Measurements from ENCODE around the gene CHPF. TPM values are rescaled to one million over a fixed set of nuclear protein-coding genes. Genes with fewer than 3 reads are reported as not detected.

CHPF gene
- total and polyA plus RNA-seq, 4 experiments from 2014 or later, result 7.5 to 8.5 (median 7.9) TPM

GRCh38 chr2:219490600-219491130, 52.9 kb downstream of the CHPF start:
- no peak for DNase-seq
- POLR2A ChIA-PET (ENCODE audit: partially characterized antibody), result no interaction called here

GRCh38 chr2:219490186-219490585, 53.4 kb downstream of the CHPF start:
- Mint-ChIP-seq H3K27ac (no peak overlapping the region), H3K4me3 (no peak overlapping the region), H3K27me3 (peaks cover 36 to 61% of the 10 kb centered on the region in 2 donors), H3K9me3 (peaks cover 0 to 2% (median 0%) of the 10 kb centered on the region in 8 donors), H3K36me3 (no peaks in the 10 kb centered on the region), H3K4me1 (peaks cover 0 to 8% (median under 1%) of the 10 kb centered on the region in 4 donors)
- Histone ChIP-seq H3K27me3 (ENCODE audit: insufficient read depth, low read length) (peaks cover 26% of the 10 kb centered on the region), H3K36me3 (ENCODE audit: insufficient read depth, low read length) (no peaks in the 10 kb centered on the region), H3K4me3 (ENCODE audit: low read length in 2 of 2) (no peak overlapping the region), H3K9me3 (ENCODE audit: control insufficient read depth in 1 of 2, low read length in 2 of 2) (no peaks in the 10 kb centered on the region), H3K27ac (ENCODE audit: low read depth, low read length) (no peak overlapping the region), H3K4me1 (ENCODE audit: insufficient read depth, low read length) (no peaks in the 10 kb centered on the region)
- POLR2A ChIA-PET (ENCODE audit: partially characterized antibody), result no interaction called here
- intact Hi-C loops (cut with micrococcal nuclease), result no loop called here
- CTCF ChIA-PET (ENCODE audit: partially characterized antibody), result interaction anchor here (0.6 to 3.0 kb wide), 2 partner anchors 40 to 60 kb away, joined by 3 to 9 read pairs; no protein-coding TSS in a partner anchor
- DNase-seq, result peak in 1 of 5 donors; percentile 24

More at GRCh38 chr2:219490600-219491130, 52.9 kb downstream of the CHPF start:
- Mint-ChIP-seq H3K4me1 (peaks cover 0 to 3% (median 2%) of the 10 kb centered on the region in 4 donors), H3K9me3 (peaks cover 0 to 2% (median 0%) of the 10 kb centered on the region in 8 donors), H3K27me3 (peaks cover 36 to 61% of the 10 kb centered on the region in 2 donors), H3K4me3 (no peak overlapping the region), H3K36me3 (no peaks in the 10 kb centered on the region), H3K27ac (peak overlapping the region in 1 of 7 donors; percentile 41)
- intact Hi-C loops (cut with micrococcal nuclease), result no loop called here
- no peak overlapping the region for H3K4me3 ChIP-seq (ENCODE audit: low read length in 2 of 2)
- no peak overlapping the region for H3K27ac ChIP-seq (ENCODE audit: low read depth, low read length)
- CTCF ChIA-PET (ENCODE audit: partially characterized antibody), result interaction anchor here (3.0 kb wide), 1 partner anchor 39 kb away, joined by 9 read pairs; no protein-coding TSS in a partner anchor
- H3K36me3 ChIP-seq (ENCODE audit: insufficient read depth, low read length), result no peaks in the 10 kb centered on the region
- H3K27me3 ChIP-seq (ENCODE audit: insufficient read depth, low read length), result peaks cover 26% of the 10 kb centered on the region
- no peaks in the 10 kb centered on the region for H3K9me3 ChIP-seq (ENCODE audit: control insufficient read depth in 1 of 2, low read length in 2 of 2)
- H3K4me1 ChIP-seq (ENCODE audit: insufficient read depth, low read length), result peaks cover 4% of the 10 kb centered on the region

- no peak overlapping the region for H3K4me3 ChIP-seq (ENCODE audit: low read length in 2 of 2)
- H3K27ac ChIP-seq (ENCODE audit: low read depth, low read length), result no peak overlapping the region
- POLR2A ChIA-PET (ENCODE audit: partially characterized antibody), result no interaction called here
- Mint-ChIP-seq H3K4me1 (peaks cover 0 to 9% (median 3%) of the 10 kb centered on the region in 4 donors), H3K4me3 (no peak overlapping the region), H3K9me3 (peaks cover 0 to 2% (median 0%) of the 10 kb centered on the region in 8 donors), H3K36me3 (no peaks in the 10 kb centered on the region), H3K27ac (no peak overlapping the region), H3K27me3 (peaks cover 30 to 56% of the 10 kb centered on the region in 2 donors)
- no peaks in the 10 kb centered on the region for H3K4me1 ChIP-seq (ENCODE audit: insufficient read depth, low read length)
- no peak for DNase-seq
- CTCF ChIA-PET (ENCODE audit: partially characterized antibody), result interaction anchor here (0.6 to 3.0 kb wide), 2 partner anchors 40 to 60 kb away, joined by 3 to 9 read pairs; no protein-coding TSS in a partner anchor
- H3K9me3 ChIP-seq (ENCODE audit: control insufficient read depth in 1 of 2, low read length in 2 of 2), result no peaks in the 10 kb centered on the region
- peaks cover 18% of the 10 kb centered on the region for H3K27me3 ChIP-seq (ENCODE audit: insufficient read depth, low read length)
- intact Hi-C loops (cut with micrococcal nuclease), result no loop called here
- no peaks in the 10 kb centered on the region for H3K36me3 ChIP-seq (ENCODE audit: insufficient read depth, low read length)
These were observed 54.3 kb downstream of the CHPF start for GRCh38 chr2:219489315-219489714.

Small RNA genes lying within 50 kb of the gene (microRNA-seq; reads per million reads assigned to microRNA genes)
- not detected for gene MIR3132 (ENCODE audit: borderline microRNAs expressed, borderline number of aligned reads, borderline replicate concordance)

Other genes with a start within 250 kb of the CHPF start
- gene PTPRN, start 234.4 kb downstream of the CHPF start, total RNA-seq, result not detected
- under 1 TPM in 1 of 2 donors, not detected in 1; 0.31 TPM for gene PTPRN, start 234.4 kb downstream of the CHPF start, polyA plus RNA-seq
- not detected for gene RESP18, start 211.1 kb downstream of the CHPF start, total RNA-seq
- gene RESP18, start 211.1 kb downstream of the CHPF start, polyA plus RNA-seq, result not detected
- 10 to 100 TPM; 70.4 to 75.9 TPM for gene DNPEP, start 155.9 kb downstream of the CHPF start, total RNA-seq
- gene DNPEP, start 155.9 kb downstream of the CHPF start, polyA plus RNA-seq, result 10 to 100 TPM; 57.8 to 73.3 TPM
- not detected for gene DES, start 125.4 kb downstream of the CHPF start, total RNA-seq
- not detected for gene DES, start 125.4 kb downstream of the CHPF start, polyA plus RNA-seq
- 1 to 10 TPM; 8.8 to 9.0 TPM for gene SPEG, start 109.0 kb downstream of the CHPF start, total RNA-seq
- gene SPEG, start 109.0 kb downstream of the CHPF start, polyA plus RNA-seq, result under 1 TPM; 0.15 to 0.20 TPM
- gene GMPPA, start 44.9 kb downstream of the CHPF start, total RNA-seq, result 10 to 100 TPM; 45.2 to 48.3 TPM
- gene GMPPA, start 44.9 kb downstream of the CHPF start, polyA plus RNA-seq, result 10 to 100 TPM; 30.4 to 31.0 TPM
- under 1 TPM; 0.09 to 0.22 TPM for gene ASIC4, start 29.3 kb downstream of the CHPF start, total RNA-seq
- gene ASIC4, start 29.3 kb downstream of the CHPF start, polyA plus RNA-seq, result not detected
- under 1 TPM; 0.67 to 0.76 TPM for gene TMEM198, start 219 bp upstream of the CHPF start, total RNA-seq
- gene TMEM198, start 219 bp upstream of the CHPF start, polyA plus RNA-seq, result not detected
- under 1 TPM in 1 of 2 experiments, not detected in 1; 0.09 TPM for gene OBSL1, start 27.7 kb upstream of the CHPF start, total RNA-seq
- gene OBSL1, start 27.7 kb upstream of the CHPF start, polyA plus RNA-seq, result not detected
- gene INHA, start 28.5 kb upstream of the CHPF start, total RNA-seq, result not detected
- not detected for gene INHA, start 28.5 kb upstream of the CHPF start, polyA plus RNA-seq
- gene STK11IP, start 54.0 kb upstream of the CHPF start, total RNA-seq, result 10 to 100 TPM; 48.7 to 50.2 TPM
- gene STK11IP, start 54.0 kb upstream of the CHPF start, polyA plus RNA-seq, result 1 to 10 TPM; 8.3 to 9.8 TPM
- not detected for gene SLC4A3, start 83.8 kb upstream of the CHPF start, total RNA-seq
- not detected for gene SLC4A3, start 83.8 kb upstream of the CHPF start, polyA plus RNA-seq

Data from CD4-positive, alpha-beta memory T cell (primary cell).